IPS-18a (cell line): ENCODE results near the gene FLNC.

Experiments
- H3K27ac ChIP-seq: one replicate; pipeline ENCODE4 v1.5.1; 2013; ENCODE audit warnings: low read length
- H3K27me3 ChIP-seq: one replicate; pipeline ENCODE4 v1.6.1; 2013; ENCODE audit warnings: mild to moderate bottlenecking, low read length; ENCODE audit not compliant: control insufficient read depth, insufficient read depth
- H3K36me3 ChIP-seq: one replicate; pipeline ENCODE4 v1.6.1; 2013; ENCODE audit warnings: low read depth, low read length; ENCODE audit not compliant: control insufficient read depth
- H3K4me1 ChIP-seq: one replicate; pipeline ENCODE4 v1.6.1; 2013; ENCODE audit warnings: low read depth, low read length; ENCODE audit not compliant: control insufficient read depth
- H3K4me3 ChIP-seq: one replicate; pipeline ENCODE4 v1.5.1; 2013; ENCODE audit warnings: low read length
- H3K9ac ChIP-seq: one replicate; pipeline ENCODE4 v1.6.1; 2013; ENCODE audit warnings: mild to moderate bottlenecking, low read length, moderate library complexity
- H3K9me3 ChIP-seq: one replicate; pipeline ENCODE4 v1.6.1; 2013; ENCODE audit warnings: low read depth, low read length; ENCODE audit not compliant: control insufficient read depth

The FLNC gene

GRCh38 chr7:128872394-128872824, 42.2 kb downstream of the FLNC start:
- H3K9me3 ChIP-seq = no peaks in the 10 kb centered on the region
- peaks cover 46% of the 10 kb centered on the region for H3K27me3 ChIP-seq
- H3K4me3 ChIP-seq = no peak overlapping the region
- no peaks in the 10 kb centered on the region for H3K36me3 ChIP-seq
- H3K27ac ChIP-seq = no peak overlapping the region
- H3K4me1 ChIP-seq = peaks cover 7% of the 10 kb centered on the region
- no peak overlapping the region for H3K9ac ChIP-seq

GRCh38 chr7:128873234-128873633, 43.0 kb downstream of the FLNC start:
- peaks cover 7% of the 10 kb centered on the region for H3K4me1 ChIP-seq
- peaks cover 38% of the 10 kb centered on the region for H3K27me3 ChIP-seq
- H3K4me3 ChIP-seq = no peak overlapping the region
- no peaks in the 10 kb centered on the region for H3K9me3 ChIP-seq
- H3K9ac ChIP-seq = no peak overlapping the region
- no peaks in the 10 kb centered on the region for H3K36me3 ChIP-seq
- no peak overlapping the region for H3K27ac ChIP-seq

- no peaks in the 10 kb centered on the region for H3K4me1 ChIP-seq
- no peak overlapping the region for H3K9ac ChIP-seq
- H3K27me3 ChIP-seq = peaks cover 27% of the 10 kb centered on the region
- no peaks in the 10 kb centered on the region for H3K36me3 ChIP-seq
- H3K9me3 ChIP-seq = no peaks in the 10 kb centered on the region
- H3K27ac ChIP-seq = no peak overlapping the region
- no peak overlapping the region for H3K4me3 ChIP-seq
Observed at GRCh38 chr7:128874140-128875031, 44.2 kb downstream of the FLNC start.

- Histone ChIP-seq H3K4me1 (no peaks in the 10 kb centered on the region), H3K9me3 (no peaks in the 10 kb centered on the region), H3K4me3 (no peak overlapping the region), H3K27ac (no peak overlapping the region), H3K9ac (no peak overlapping the region), H3K27me3 (peaks cover 16% of the 10 kb centered on the region), H3K36me3 (no peaks in the 10 kb centered on the region)
Observed at GRCh38 chr7:128875523-128875948, 45.3 kb downstream of the FLNC start.

GRCh38 chr7:128876127-128876526, 45.9 kb downstream of the FLNC start:
- no peaks in the 10 kb centered on the region for H3K9me3 ChIP-seq

GRCh38 chr7:128876586-128876977, 46.4 kb downstream of the FLNC start:
- H3K9me3 ChIP-seq = no peaks in the 10 kb centered on the region
- H3K27me3 ChIP-seq = peaks cover 5% of the 10 kb centered on the region
- H3K27ac ChIP-seq = no peak overlapping the region
- H3K36me3 ChIP-seq = no peaks in the 10 kb centered on the region
- no peaks in the 10 kb centered on the region for H3K4me1 ChIP-seq
- no peak overlapping the region for H3K4me3 ChIP-seq
- no peak overlapping the region for H3K9ac ChIP-seq

More at GRCh38 chr7:128876127-128876526, 45.9 kb downstream of the FLNC start:
- Histone ChIP-seq H3K9ac (no peak overlapping the region), H3K4me1 (no peaks in the 10 kb centered on the region), H3K27ac (no peak overlapping the region), H3K4me3 (no peak overlapping the region), H3K36me3 (no peaks in the 10 kb centered on the region), H3K27me3 (peaks cover 10% of the 10 kb centered on the region)

- Histone ChIP-seq H3K4me3 (no peak overlapping the region), H3K27me3 (no peaks in the 10 kb centered on the region), H3K9me3 (no peaks in the 10 kb centered on the region), H3K36me3 (no peaks in the 10 kb centered on the region), H3K27ac (no peak overlapping the region), H3K4me1 (no peaks in the 10 kb centered on the region), H3K9ac (no peak overlapping the region)
Observed at GRCh38 chr7:128876978-128877755, 47.0 kb downstream of the FLNC start.

GRCh38 chr7:128877756-128878120, 47.5 kb downstream of the FLNC start:
- no peaks in the 10 kb centered on the region for H3K27me3 ChIP-seq
- H3K27ac ChIP-seq = no peak overlapping the region
- no peak overlapping the region for H3K4me3 ChIP-seq
- no peaks in the 10 kb centered on the region for H3K9me3 ChIP-seq
- no peak overlapping the region for H3K9ac ChIP-seq
- H3K36me3 ChIP-seq = no peaks in the 10 kb centered on the region
- no peaks in the 10 kb centered on the region for H3K4me1 ChIP-seq

GRCh38 chr7:128878226-128879105, 48.3 kb downstream of the FLNC start:
- Histone ChIP-seq H3K27ac (no peak overlapping the region), H3K36me3 (no peaks in the 10 kb centered on the region), H3K9me3 (no peaks in the 10 kb centered on the region), H3K4me3 (no peak overlapping the region), H3K9ac (no peak overlapping the region), H3K27me3 (no peaks in the 10 kb centered on the region), H3K4me1 (no peaks in the 10 kb centered on the region)

GRCh38 chr7:128879461-128879938, 49.3 kb downstream of the FLNC start:
- Histone ChIP-seq H3K27ac (no peak overlapping the region), H3K9ac (no peak overlapping the region), H3K9me3 (no peaks in the 10 kb centered on the region), H3K36me3 (no peaks in the 10 kb centered on the region), H3K27me3 (no peaks in the 10 kb centered on the region), H3K4me1 (no peaks in the 10 kb centered on the region), H3K4me3 (no peak overlapping the region)
